ENCODE results near the gene CLASP1. TPM values are rescaled to one million over a fixed set of nuclear protein-coding genes. Genes with fewer than 3 reads are reported as not detected.

CLASP1 gene
- total and polyA plus RNA-seq, 5 donors from 2014 or later: 8.7 to 72.1 (median 12.2) TPM

GRCh38 chr2:121545913-121546312 is 103.3 kb downstream of the CLASP1 start:
- no peaks in the 10 kb centered on the region for H3K27me3 ChIP-seq (ENCODE audit: control insufficient read depth, insufficient read depth, low read length)
- H3K9me3 ChIP-seq (ENCODE audit: control insufficient read depth in 2 of 2, low read length in 2 of 2): peaks cover 0 to 3% of the 10 kb centered on the region in 2 experiments
- no peak overlapping the region for H3K4me3 ChIP-seq (ENCODE audit: low read depth, low read length)
- no peak overlapping the region for H3K4me3 Mint-ChIP-seq
- no peaks in the 10 kb centered on the region for H3K36me3 ChIP-seq (ENCODE audit: control insufficient read depth, insufficient read depth, low read length)
- peak overlapping the region in 1 of 3 donors; percentile 18 for H3K27ac Mint-ChIP-seq
- peaks cover 0 to 6% (median 1%) of the 10 kb centered on the region in 7 donors for H3K9me3 Mint-ChIP-seq
- DNase-seq (no peak), ATAC-seq (ENCODE audit: low read depth in 2 of 2) (no peak)
- no peaks in the 10 kb centered on the region for H3K4me1 ChIP-seq (ENCODE audit: control insufficient read depth, insufficient read depth, low read length, poor library complexity, severe bottlenecking)
- peaks cover 21% of the 10 kb centered on the region for H3K36me3 Mint-ChIP-seq
- H3K27me3 Mint-ChIP-seq: no peaks in the 10 kb centered on the region
- H3K4me1 Mint-ChIP-seq: peaks cover 29 to 49% (median 35%) of the 10 kb centered on the region in 4 donors
- no peak overlapping the region for H3K27ac ChIP-seq (ENCODE audit: insufficient read depth, low read length, poor library complexity, severe bottlenecking)

- Histone ChIP-seq H3K27me3 (ENCODE audit: control insufficient read depth, insufficient read depth, low read length) (no peaks in the 10 kb centered on the region), H3K27ac (ENCODE audit: insufficient read depth, low read length, poor library complexity, severe bottlenecking) (no peak overlapping the region), H3K4me1 (ENCODE audit: control insufficient read depth, insufficient read depth, low read length, poor library complexity, severe bottlenecking) (no peaks in the 10 kb centered on the region), H3K4me3 (ENCODE audit: low read depth, low read length) (no peak overlapping the region), H3K9me3 (ENCODE audit: control insufficient read depth in 2 of 2, low read length in 2 of 2) (peaks cover 0 to 3% of the 10 kb centered on the region in 2 experiments), H3K36me3 (ENCODE audit: control insufficient read depth, insufficient read depth, low read length) (no peaks in the 10 kb centered on the region)
- H3K36me3 Mint-ChIP-seq: peaks cover 17% of the 10 kb centered on the region
- DNase-seq (no peak), ATAC-seq (ENCODE audit: low read depth in 2 of 2) (no peak)
- H3K27ac Mint-ChIP-seq: peak overlapping the region in 1 of 3 donors; percentile 5
- H3K27me3 Mint-ChIP-seq: no peaks in the 10 kb centered on the region
- H3K4me1 Mint-ChIP-seq: peaks cover 24 to 43% (median 31%) of the 10 kb centered on the region in 4 donors
- no peak overlapping the region for H3K4me3 Mint-ChIP-seq
- peaks cover 0 to 6% (median 1%) of the 10 kb centered on the region in 7 donors for H3K9me3 Mint-ChIP-seq
These were observed 104.0 kb downstream of the CLASP1 start for GRCh38 chr2:121545257-121545656.

GRCh38 chr2:121541495-121541894 is 107.8 kb downstream of the CLASP1 start:
- no peaks in the 10 kb centered on the region for H3K27me3 Mint-ChIP-seq
- H3K27ac Mint-ChIP-seq: no peak overlapping the region
- H3K36me3 Mint-ChIP-seq: no peaks in the 10 kb centered on the region
- DNase-seq: no peak
- H3K9me3 Mint-ChIP-seq: no peaks in the 10 kb centered on the region
- no peaks in the 10 kb centered on the region for H3K4me1 ChIP-seq (ENCODE audit: control insufficient read depth, insufficient read depth, low read length, poor library complexity, severe bottlenecking)
- peaks cover 18 to 39% (median 27%) of the 10 kb centered on the region in 4 donors for H3K4me1 Mint-ChIP-seq
- H3K9me3 ChIP-seq (ENCODE audit: control insufficient read depth in 2 of 2, low read length in 2 of 2): no peaks in the 10 kb centered on the region
- H3K4me3 ChIP-seq (ENCODE audit: low read depth, low read length): no peak overlapping the region
- no peak overlapping the region for H3K4me3 Mint-ChIP-seq
- ATAC-seq (ENCODE audit: low read depth in 2 of 2): no peak
- no peak overlapping the region for H3K27ac ChIP-seq (ENCODE audit: insufficient read depth, low read length, poor library complexity, severe bottlenecking)
- H3K27me3 ChIP-seq (ENCODE audit: control insufficient read depth, insufficient read depth, low read length): no peaks in the 10 kb centered on the region
- H3K36me3 ChIP-seq (ENCODE audit: control insufficient read depth, insufficient read depth, low read length): no peaks in the 10 kb centered on the region

GRCh38 chr2:121539750-121540469 is 109.4 kb downstream of the CLASP1 start:
- Mint-ChIP-seq H3K4me1 (peaks cover 18 to 32% (median 24%) of the 10 kb centered on the region in 4 donors), H3K9me3 (no peaks in the 10 kb centered on the region), H3K27me3 (no peaks in the 10 kb centered on the region), H3K4me3 (peak overlapping the region in 3 of 4 donors; percentile 0 to 1 (median 1)), H3K27ac (peak overlapping the region in 2 of 3 donors; percentile 7 to 11), H3K36me3 (no peaks in the 10 kb centered on the region)
- H3K36me3 ChIP-seq (ENCODE audit: control insufficient read depth, insufficient read depth, low read length): no peaks in the 10 kb centered on the region
- no peak overlapping the region for H3K27ac ChIP-seq (ENCODE audit: insufficient read depth, low read length, poor library complexity, severe bottlenecking)
- peak overlapping the region; percentile 5 for H3K4me3 ChIP-seq (ENCODE audit: low read depth, low read length)
- H3K9me3 ChIP-seq (ENCODE audit: control insufficient read depth in 2 of 2, low read length in 2 of 2): no peaks in the 10 kb centered on the region
- no peak for ATAC-seq (ENCODE audit: low read depth in 2 of 2)
- no peaks in the 10 kb centered on the region for H3K27me3 ChIP-seq (ENCODE audit: control insufficient read depth, insufficient read depth, low read length)
- no peaks in the 10 kb centered on the region for H3K4me1 ChIP-seq (ENCODE audit: control insufficient read depth, insufficient read depth, low read length, poor library complexity, severe bottlenecking)
- no peak for DNase-seq

- no peak for ATAC-seq (ENCODE audit: low read depth in 2 of 2)
- Histone ChIP-seq H3K27me3 (ENCODE audit: control insufficient read depth, insufficient read depth, low read length) (no peaks in the 10 kb centered on the region), H3K36me3 (ENCODE audit: control insufficient read depth, insufficient read depth, low read length) (no peaks in the 10 kb centered on the region), H3K4me3 (ENCODE audit: low read depth, low read length) (no peak overlapping the region), H3K27ac (ENCODE audit: insufficient read depth, low read length, poor library complexity, severe bottlenecking) (no peak overlapping the region), H3K9me3 (ENCODE audit: control insufficient read depth in 2 of 2, low read length in 2 of 2) (no peaks in the 10 kb centered on the region), H3K4me1 (ENCODE audit: control insufficient read depth, insufficient read depth, low read length, poor library complexity, severe bottlenecking) (no peaks in the 10 kb centered on the region)
- Mint-ChIP-seq H3K27ac (peak overlapping the region; percentile 11 to 81 (median 63)), H3K4me1 (peaks cover 18 to 44% (median 34%) of the 10 kb centered on the region in 4 donors), H3K9me3 (no peaks in the 10 kb centered on the region), H3K27me3 (no peaks in the 10 kb centered on the region), H3K4me3 (no peak overlapping the region), H3K36me3 (no peaks in the 10 kb centered on the region)
- DNase-seq: no peak
These were observed 112.3 kb downstream of the CLASP1 start for GRCh38 chr2:121536850-121537557.

- no peaks in the 10 kb centered on the region for H3K27me3 ChIP-seq (ENCODE audit: control insufficient read depth, insufficient read depth, low read length)
- DNase-seq: no peak
- no peaks in the 10 kb centered on the region for H3K9me3 Mint-ChIP-seq
- no peak overlapping the region for H3K4me3 ChIP-seq (ENCODE audit: low read depth, low read length)
- no peaks in the 10 kb centered on the region for H3K27me3 Mint-ChIP-seq
- H3K4me1 Mint-ChIP-seq: peaks cover 18 to 45% (median 35%) of the 10 kb centered on the region in 4 donors
- no peaks in the 10 kb centered on the region for H3K9me3 ChIP-seq (ENCODE audit: control insufficient read depth in 2 of 2, low read length in 2 of 2)
- no peaks in the 10 kb centered on the region for H3K36me3 Mint-ChIP-seq
- H3K4me3 Mint-ChIP-seq: no peak overlapping the region
- H3K27ac Mint-ChIP-seq: peak overlapping the region in 2 of 3 donors; percentile 11 to 63
- H3K36me3 ChIP-seq (ENCODE audit: control insufficient read depth, insufficient read depth, low read length): no peaks in the 10 kb centered on the region
- no peak overlapping the region for H3K27ac ChIP-seq (ENCODE audit: insufficient read depth, low read length, poor library complexity, severe bottlenecking)
- peaks cover 5% of the 10 kb centered on the region for H3K4me1 ChIP-seq (ENCODE audit: control insufficient read depth, insufficient read depth, low read length, poor library complexity, severe bottlenecking)
- no peak for ATAC-seq (ENCODE audit: low read depth in 2 of 2)
These were observed 112.9 kb downstream of the CLASP1 start for GRCh38 chr2:121536347-121536746.

GRCh38 chr2:121534007-121534406 is 115.3 kb downstream of the CLASP1 start:
- no peaks in the 10 kb centered on the region for H3K27me3 ChIP-seq (ENCODE audit: control insufficient read depth, insufficient read depth, low read length)
- no peaks in the 10 kb centered on the region for H3K36me3 ChIP-seq (ENCODE audit: control insufficient read depth, insufficient read depth, low read length)
- Mint-ChIP-seq H3K9me3 (no peaks in the 10 kb centered on the region), H3K4me1 (peaks cover 11 to 49% (median 36%) of the 10 kb centered on the region in 4 donors), H3K27ac (peak overlapping the region; percentile 2 to 78 (median 47)), H3K27me3 (no peaks in the 10 kb centered on the region), H3K4me3 (peak overlapping the region in 1 of 4 donors; percentile 65), H3K36me3 (no peaks in the 10 kb centered on the region)
- no peak for ATAC-seq (ENCODE audit: low read depth in 2 of 2)
- no peak overlapping the region for H3K27ac ChIP-seq (ENCODE audit: insufficient read depth, low read length, poor library complexity, severe bottlenecking)
- no peak overlapping the region for H3K4me3 ChIP-seq (ENCODE audit: low read depth, low read length)
- H3K4me1 ChIP-seq (ENCODE audit: control insufficient read depth, insufficient read depth, low read length, poor library complexity, severe bottlenecking): peaks cover 17% of the 10 kb centered on the region
- DNase-seq: no peak
- H3K9me3 ChIP-seq (ENCODE audit: control insufficient read depth in 2 of 2, low read length in 2 of 2): no peaks in the 10 kb centered on the region

Measured in CD4-positive, CD25-positive, alpha-beta regulatory T cell (primary cell).